Mesenchymal stem cell (in vitro differentiated cells and primary cell): Measurements from ENCODE around the gene PRKG1.

ENCODE experiments used
- DNase-seq: peaks from one replicate; pipeline ENCODE4 v3.0.0-alpha.2; 2013
- H2AFZ ChIP-seq: one replicate; pipeline ENCODE4 v1.6.1; 2013; ENCODE audit warnings: low read depth, mild to moderate bottlenecking, control low read depth, inconsistent platforms, low read length, moderate library complexity
- H2AK5ac ChIP-seq: 2 replicates; pipeline ENCODE4 v1.6.1; 2013; ENCODE audit warnings: low read length, moderate library complexity, mild to moderate bottlenecking, inconsistent platforms; ENCODE audit not compliant: severe bottlenecking
- H2BK120ac ChIP-seq: one replicate; pipeline ENCODE4 v1.6.1; 2013; ENCODE audit warnings: low read depth, mild to moderate bottlenecking, inconsistent platforms, low read length, moderate library complexity
- H2BK12ac ChIP-seq, 2 experiments: one replicate each; pipeline ENCODE4 v1.6.1; 2013; ENCODE audit warnings: inconsistent platforms in 2 of 2, low read length in 2 of 2, mild to moderate bottlenecking in 2 of 2, moderate library complexity in 2 of 2, control low read depth in 1 of 2
- H2BK15ac ChIP-seq: one replicate; pipeline ENCODE4 v1.6.1; 2013; ENCODE audit warnings: mild to moderate bottlenecking, low read depth, inconsistent platforms; ENCODE audit not compliant: poor library complexity, severe bottlenecking
- H2BK5ac ChIP-seq: 2 replicates; pipeline ENCODE4 v1.6.1; 2013; ENCODE audit warnings: low read depth, mild to moderate bottlenecking, low read length, control low read depth, inconsistent platforms; ENCODE audit not compliant: poor library complexity, severe bottlenecking
- H3K14ac ChIP-seq, 2 experiments: one replicate each; pipeline ENCODE4 v1.6.1; 2013; ENCODE audit warnings: inconsistent platforms in 2 of 2, low read length in 2 of 2, control low read depth in 1 of 2, mild to moderate bottlenecking in 1 of 2, moderate library complexity in 1 of 2
- H3K18ac ChIP-seq, 2 experiments: one replicate each; pipeline ENCODE4 v1.6.1; 2013; ENCODE audit warnings: inconsistent platforms in 2 of 2, low read length in 2 of 2, control low read depth in 1 of 2, low read depth in 1 of 2, mild to moderate bottlenecking in 1 of 2
- H3K23ac ChIP-seq, 2 experiments: one replicate each; pipeline ENCODE4 v1.6.1; 2013; ENCODE audit warnings: inconsistent platforms in 2 of 2, low read length in 2 of 2, mild to moderate bottlenecking in 2 of 2, moderate library complexity in 2 of 2, control low read depth in 1 of 2
- H3K27ac ChIP-seq: 2 replicates; pipeline ENCODE4 v1.5.1; 2013; ENCODE audit warnings: mild to moderate bottlenecking, moderate library complexity, low read length, control low read depth, inconsistent platforms; ENCODE audit not compliant: poor library complexity, severe bottlenecking
- H3K27me3 ChIP-seq, 2 experiments: 2 replicates each; pipeline versions ENCODE4 v1.6.1 to v1.7.0; 2013; ENCODE audit warnings: low read length in 2 of 2, mild to moderate bottlenecking in 2 of 2, moderate library complexity in 2 of 2, control low read depth in 1 of 2, inconsistent platforms in 1 of 2; ENCODE audit not compliant: control insufficient read depth in 1 of 2, insufficient read depth in 1 of 2
- H3K36me3 ChIP-seq, 2 experiments: 2 replicates each; pipeline versions ENCODE4 v1.6.1 to v1.7.0; 2013; ENCODE audit warnings: low read length in 2 of 2, control low read depth in 1 of 2, inconsistent platforms in 1 of 2, low read depth in 1 of 2, mild to moderate bottlenecking in 1 of 2; ENCODE audit not compliant: insufficient read depth in 2 of 2, control insufficient read depth in 1 of 2
- H3K4ac ChIP-seq, 2 experiments: one replicate each; pipeline ENCODE4 v1.6.1; 2013; ENCODE audit warnings: inconsistent platforms in 2 of 2, low read length in 2 of 2, mild to moderate bottlenecking in 2 of 2, moderate library complexity in 2 of 2, control low read depth in 1 of 2, low read depth in 1 of 2
- H3K4me1 ChIP-seq: 2 replicates; pipeline ENCODE4 v1.6.1; 2013; ENCODE audit warnings: low read depth, low read length, control low read depth; ENCODE audit not compliant: control insufficient read depth, insufficient read depth
- H3K4me2 ChIP-seq: 2 replicates; pipeline ENCODE4 v1.6.1; 2013; ENCODE audit warnings: low read length, mild to moderate bottlenecking, inconsistent platforms; ENCODE audit not compliant: poor library complexity, severe bottlenecking
- H3K4me3 ChIP-seq, 2 experiments: 2 replicates each; pipeline versions ENCODE4 v1.5.1 to v1.7.0; 2013; ENCODE audit warnings: low read length in 2 of 2, mild to moderate bottlenecking in 2 of 2, control low read depth in 1 of 2, low read depth in 1 of 2; ENCODE audit not compliant: insufficient read depth in 1 of 2
- H3K79me1 ChIP-seq: replicated peaks from 2 replicates; pipeline ENCODE4 v1.6.1; 2013; ENCODE audit warnings: mild to moderate bottlenecking, control low read depth, low read length, inconsistent platforms; ENCODE audit not compliant: poor library complexity, severe bottlenecking
- H3K9ac ChIP-seq: 2 replicates; pipeline ENCODE4 v1.7.0; 2013; ENCODE audit warnings: mild to moderate bottlenecking, low read length, moderate library complexity
- H3K9me3 ChIP-seq: 2 replicates; pipeline ENCODE4 v1.7.0; 2013; ENCODE audit warnings: mild to moderate bottlenecking, low read length; ENCODE audit not compliant: control insufficient read depth
- H4K8ac ChIP-seq: one replicate; pipeline ENCODE4 v1.6.1; 2013; ENCODE audit warnings: inconsistent platforms, mild to moderate bottlenecking, low read length, moderate library complexity
- H4K91ac ChIP-seq: one replicate; pipeline ENCODE4 v1.6.1; 2013; ENCODE audit warnings: mild to moderate bottlenecking, low read length, inconsistent platforms
- WGBS: methylation state at CpG from one replicate; pipeline ENCODE4 v1.1.7; 2013; ENCODE audit warnings: mixed read lengths; 5-methylcytosine and 5-hydroxymethylcytosine counted together

PRKG1 gene

DNA sequence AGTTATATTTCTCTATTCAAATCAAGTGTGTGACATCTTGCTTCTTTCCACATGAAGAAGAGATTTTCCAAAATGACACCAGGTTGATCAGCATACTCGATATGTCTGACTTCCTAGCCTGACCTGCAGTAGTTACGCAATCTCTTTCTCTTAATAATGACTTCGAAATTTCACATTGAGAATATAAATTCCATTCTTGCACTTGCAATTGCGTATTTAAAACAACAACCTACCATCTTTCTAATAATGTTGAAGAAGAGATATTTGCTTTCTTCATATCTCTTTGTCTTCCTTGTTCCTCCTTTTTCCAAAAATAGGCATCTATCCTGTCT is 348.8 kb downstream of the PRKG1 start:
- Histone ChIP-seq H2BK5ac (no peak overlapping the region), H3K27ac (no peak overlapping the region), H3K4me1 (no peaks in the 10 kb centered on the region), H3K4me2 (no peak overlapping the region), H2BK15ac (no peak overlapping the region), H3K4ac (no peak overlapping the region), H3K36me3 (no peaks in the 10 kb centered on the region), H2AK5ac (no peak overlapping the region), H3K18ac (no peak overlapping the region), H3K23ac (no peak overlapping the region), H3K27me3 (no peaks in the 10 kb centered on the region), H3K9ac (peak overlapping the region; percentile 69), H2AFZ (no peak overlapping the region), H3K14ac (no peak overlapping the region), H3K9me3 (no peaks in the 10 kb centered on the region), H2BK120ac (no peak overlapping the region), H2BK12ac (no peak overlapping the region), H3K79me1 (no peaks in the 10 kb centered on the region), H4K91ac (no peak overlapping the region), H3K4me3 (no peak overlapping the region), H4K8ac (no peak overlapping the region)
- no peak for DNase-seq
- WGBS = 66% methylated on average over 4 of the region's 4 CpGs

DNA sequence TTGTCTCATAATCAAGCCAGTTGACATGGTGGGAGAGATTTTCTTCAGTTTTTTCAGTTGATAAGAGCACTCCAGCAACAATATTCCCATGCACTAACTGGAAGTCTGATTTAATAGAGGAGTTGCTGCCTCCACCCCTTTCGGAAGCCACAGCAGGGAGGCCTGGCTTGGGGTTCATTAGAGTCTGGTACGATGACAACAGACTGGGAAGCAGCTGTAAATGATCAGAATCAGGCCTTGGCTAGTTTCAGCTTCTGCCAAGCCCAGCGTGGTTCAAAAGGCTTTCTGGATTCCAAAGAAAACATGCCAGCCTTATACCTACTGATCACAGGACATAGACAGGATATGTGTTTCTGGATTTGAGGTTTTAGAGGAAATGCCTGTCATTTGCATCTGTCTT is 351.1 kb downstream of the PRKG1 start:
- Histone ChIP-seq H2AK5ac (no peak overlapping the region), H2BK12ac (no peak overlapping the region), H4K91ac (no peak overlapping the region), H3K4me1 (no peaks in the 10 kb centered on the region), H3K9ac (peak overlapping the region; percentile 23), H4K8ac (no peak overlapping the region), H2BK15ac (no peak overlapping the region), H3K79me1 (no peaks in the 10 kb centered on the region), H3K36me3 (no peaks in the 10 kb centered on the region), H3K18ac (no peak overlapping the region), H2AFZ (no peak overlapping the region), H3K4me2 (no peak overlapping the region), H3K9me3 (no peaks in the 10 kb centered on the region), H3K23ac (no peak overlapping the region), H2BK120ac (no peak overlapping the region), H3K4me3 (no peak overlapping the region), H3K14ac (no peak overlapping the region), H3K4ac (no peak overlapping the region), H2BK5ac (no peak overlapping the region), H3K27ac (no peak overlapping the region), H3K27me3 (no peaks in the 10 kb centered on the region)
- WGBS = 58% methylated on average over 3 of the region's 3 CpGs
- no peak for DNase-seq

DNA sequence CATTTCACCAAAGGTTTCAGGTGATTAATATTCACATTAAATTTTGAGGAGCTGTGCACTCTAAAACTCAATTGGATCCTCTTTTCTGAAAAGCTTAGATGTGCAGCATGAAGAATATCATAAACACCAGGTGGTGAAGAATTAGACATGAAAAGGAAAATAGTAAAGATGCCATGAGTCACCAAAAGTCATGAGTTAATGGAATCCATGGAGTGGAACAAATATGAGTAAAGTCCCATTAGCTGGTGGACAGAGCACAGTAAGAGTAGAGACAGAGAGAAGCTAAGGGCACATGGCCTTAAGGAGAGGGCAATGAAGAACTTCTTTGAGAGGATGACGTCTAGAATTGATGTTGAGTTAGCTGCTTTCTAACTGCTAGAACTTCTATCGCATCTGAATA is 353.5 kb downstream of the PRKG1 start:
- H4K91ac ChIP-seq = no peak overlapping the region
- H3K4me3 ChIP-seq = no peak overlapping the region
- no peak for DNase-seq
- H3K4ac ChIP-seq = no peak overlapping the region
- no peak overlapping the region for H3K9ac ChIP-seq
- H3K9me3 ChIP-seq = no peaks in the 10 kb centered on the region
- no peak overlapping the region for H2BK120ac ChIP-seq
- no peaks in the 10 kb centered on the region for H3K4me1 ChIP-seq
- no peak overlapping the region for H2BK15ac ChIP-seq
- no peak overlapping the region for H3K23ac ChIP-seq
- H3K27ac ChIP-seq = no peak overlapping the region
- no peak overlapping the region for H3K4me2 ChIP-seq
- no peak overlapping the region for H3K14ac ChIP-seq
- no peak overlapping the region for H4K8ac ChIP-seq
- no peaks in the 10 kb centered on the region for H3K79me1 ChIP-seq
- 100% methylated on average over 2 of the region's 2 CpGs for WGBS
- no peak overlapping the region for H2BK12ac ChIP-seq
- H3K36me3 ChIP-seq = no peaks in the 10 kb centered on the region
- no peak overlapping the region for H3K18ac ChIP-seq
- H3K27me3 ChIP-seq = no peaks in the 10 kb centered on the region
- no peak overlapping the region for H2BK5ac ChIP-seq
- no peak overlapping the region for H2AFZ ChIP-seq
- no peak overlapping the region for H2AK5ac ChIP-seq

DNA sequence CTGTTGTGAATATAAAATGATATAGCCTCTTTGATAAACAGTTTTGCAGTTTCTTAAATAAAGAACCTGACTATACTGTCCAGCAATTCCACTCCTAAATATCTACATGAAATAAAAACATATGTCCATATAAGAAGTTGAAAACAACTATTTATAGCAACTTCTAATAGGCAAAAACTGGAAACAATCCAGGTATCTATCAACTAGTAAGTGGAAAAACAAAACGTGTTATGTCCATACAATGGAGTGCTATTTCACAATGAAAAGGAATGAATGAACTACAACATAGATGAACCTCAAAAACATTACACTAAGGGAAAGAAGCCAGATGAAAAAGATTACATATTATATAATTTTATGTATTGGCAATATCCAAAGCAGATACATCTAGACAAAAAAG is 356.2 kb downstream of the PRKG1 start:
- H2AFZ ChIP-seq = no peak overlapping the region
- no peak overlapping the region for H3K4me3 ChIP-seq
- no CpG with 5 or more reads among the region's 1 CpG for WGBS
- H3K4me1 ChIP-seq = no peaks in the 10 kb centered on the region
- no peak overlapping the region for H2BK120ac ChIP-seq
- H3K18ac ChIP-seq = no peak overlapping the region
- no peaks in the 10 kb centered on the region for H3K36me3 ChIP-seq
- H2BK5ac ChIP-seq = no peak overlapping the region
- no peak overlapping the region for H4K91ac ChIP-seq
- no peak overlapping the region for H2BK12ac ChIP-seq
- no peaks in the 10 kb centered on the region for H3K27me3 ChIP-seq
- DNase-seq = no peak
- no peak overlapping the region for H3K9ac ChIP-seq
- no peak overlapping the region for H3K4me2 ChIP-seq
- no peak overlapping the region for H4K8ac ChIP-seq
- no peak overlapping the region for H3K4ac ChIP-seq
- no peak overlapping the region for H2AK5ac ChIP-seq
- H2BK15ac ChIP-seq = no peak overlapping the region
- H3K9me3 ChIP-seq = no peaks in the 10 kb centered on the region
- no peak overlapping the region for H3K14ac ChIP-seq
- H3K23ac ChIP-seq = no peak overlapping the region
- H3K79me1 ChIP-seq = no peaks in the 10 kb centered on the region
- H3K27ac ChIP-seq = no peak overlapping the region
